ENCODE data around the gene RECQL5.

Gene RECQL5

DNA sequence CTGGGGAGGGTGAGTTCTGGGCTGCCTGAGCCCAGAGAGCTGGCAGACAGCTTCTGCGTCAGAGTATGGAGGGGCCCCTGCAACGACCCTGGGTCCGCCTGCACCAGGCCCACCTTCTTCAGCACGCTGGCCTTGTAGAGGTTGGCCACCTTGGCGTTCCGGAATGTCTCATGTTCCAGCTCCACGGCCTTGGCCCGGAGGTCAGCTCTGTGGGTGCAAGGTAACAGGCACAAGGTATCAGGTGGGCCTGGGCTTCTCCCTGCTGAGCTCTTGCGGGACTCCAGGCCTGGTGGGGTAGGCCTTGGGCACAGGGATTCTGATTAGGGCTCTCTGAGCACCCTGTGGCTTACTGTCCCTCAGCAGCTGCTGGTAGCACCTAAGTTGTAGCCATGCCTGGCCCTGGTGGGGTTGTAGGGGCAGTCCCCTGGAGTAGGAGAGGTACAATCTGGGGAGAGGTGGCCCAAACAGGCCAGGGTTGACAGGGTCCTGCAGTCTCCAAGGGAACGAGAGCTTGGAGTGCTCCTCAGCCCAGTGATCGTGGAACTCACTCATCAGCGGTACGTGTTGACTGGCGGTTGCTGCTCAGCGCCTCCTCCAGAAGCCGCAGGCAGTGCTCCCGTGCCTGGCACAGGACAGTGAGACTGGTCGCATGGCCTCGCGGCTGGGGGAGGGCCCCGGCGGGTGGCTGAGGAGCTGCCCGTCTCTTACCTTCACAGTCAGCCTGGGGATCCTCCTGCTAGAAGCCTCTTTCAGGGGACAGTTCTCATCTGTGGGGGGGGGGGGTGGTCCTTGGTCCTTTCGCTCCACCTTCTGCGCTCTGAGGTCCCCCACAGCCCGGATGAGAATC is 36.7 kb downstream of the RECQL5 start:
- DNase-seq (ENCODE audit: low spot score): no peak
- TF ChIP-seq, protein P1, sequence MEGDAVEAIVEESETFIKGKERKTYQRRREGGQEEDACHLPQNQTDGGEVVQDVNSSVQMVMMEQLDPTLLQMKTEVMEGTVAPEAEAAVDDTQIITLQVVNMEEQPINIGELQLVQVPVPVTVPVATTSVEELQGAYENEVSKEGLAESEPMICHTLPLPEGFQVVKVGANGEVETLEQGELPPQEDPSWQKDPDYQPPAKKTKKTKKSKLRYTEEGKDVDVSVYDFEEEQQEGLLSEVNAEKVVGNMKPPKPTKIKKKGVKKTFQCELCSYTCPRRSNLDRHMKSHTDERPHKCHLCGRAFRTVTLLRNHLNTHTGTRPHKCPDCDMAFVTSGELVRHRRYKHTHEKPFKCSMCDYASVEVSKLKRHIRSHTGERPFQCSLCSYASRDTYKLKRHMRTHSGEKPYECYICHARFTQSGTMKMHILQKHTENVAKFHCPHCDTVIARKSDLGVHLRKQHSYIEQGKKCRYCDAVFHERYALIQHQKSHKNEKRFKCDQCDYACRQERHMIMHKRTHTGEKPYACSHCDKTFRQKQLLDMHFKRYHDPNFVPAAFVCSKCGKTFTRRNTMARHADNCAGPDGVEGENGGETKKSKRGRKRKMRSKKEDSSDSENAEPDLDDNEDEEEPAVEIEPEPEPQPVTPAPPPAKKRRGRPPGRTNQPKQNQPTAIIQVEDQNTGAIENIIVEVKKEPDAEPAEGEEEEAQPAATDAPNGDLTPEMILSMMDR (IDR thresholded peaks at IDR 0.05): no peak
- Histone ChIP-seq H3K4me3 (no peak overlapping the region), H3K27ac (no peak overlapping the region)

DNA sequence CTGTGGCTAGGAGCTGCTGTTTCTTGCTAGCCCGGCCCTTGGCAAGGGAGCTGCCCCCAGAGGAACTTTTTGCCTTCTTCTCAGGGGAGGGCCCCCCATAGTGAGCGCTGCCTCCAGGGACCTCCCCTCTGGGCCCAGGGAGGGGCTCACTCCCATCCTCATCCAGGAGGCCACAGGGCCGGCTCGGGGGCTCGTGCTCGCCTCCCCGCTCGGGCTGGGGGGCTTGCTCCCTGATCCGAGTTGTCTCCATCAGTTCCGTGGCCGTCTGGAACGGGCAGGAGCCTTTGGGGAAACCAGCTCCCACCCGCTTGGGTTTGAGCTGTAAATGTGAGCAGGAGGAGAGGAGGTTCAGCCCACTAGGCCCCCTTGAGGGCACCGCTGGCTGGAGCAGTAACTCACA is 37.8 kb downstream of the RECQL5 start:
- TF ChIP-seq, protein P1 (IDR thresholded peaks at IDR 0.05): no peak
- Histone ChIP-seq H3K27ac (no peak overlapping the region), H3K4me3 (no peak overlapping the region)
- no peak for DNase-seq (ENCODE audit: low spot score)

DNA sequence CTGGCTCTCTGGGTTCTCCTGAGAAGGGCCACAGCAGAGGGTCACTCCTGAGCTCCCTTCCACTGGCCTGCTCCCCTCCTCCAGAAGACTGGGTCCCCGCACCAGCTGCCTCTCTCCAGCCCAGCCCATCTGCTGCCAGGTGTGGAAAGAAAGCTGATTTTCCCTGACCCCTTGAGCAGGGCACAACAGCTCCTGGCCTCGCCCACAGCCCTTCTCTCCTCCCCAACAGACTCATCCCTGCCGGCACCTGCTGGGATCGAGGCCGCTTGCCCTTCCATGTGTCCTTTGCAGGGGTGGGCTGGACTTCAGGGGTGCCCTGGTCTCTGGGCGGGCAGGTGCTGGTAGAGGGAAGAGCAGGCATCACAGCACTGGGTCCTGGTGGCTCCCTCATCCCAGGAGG is 38.5 kb downstream of the RECQL5 start:
- no peak for DNase-seq (ENCODE audit: low spot score)
- TF ChIP-seq, protein P1 (IDR thresholded peaks at IDR 0.05): no peak
- Histone ChIP-seq H3K27ac (no peak overlapping the region), H3K4me3 (no peak overlapping the region)

DNA sequence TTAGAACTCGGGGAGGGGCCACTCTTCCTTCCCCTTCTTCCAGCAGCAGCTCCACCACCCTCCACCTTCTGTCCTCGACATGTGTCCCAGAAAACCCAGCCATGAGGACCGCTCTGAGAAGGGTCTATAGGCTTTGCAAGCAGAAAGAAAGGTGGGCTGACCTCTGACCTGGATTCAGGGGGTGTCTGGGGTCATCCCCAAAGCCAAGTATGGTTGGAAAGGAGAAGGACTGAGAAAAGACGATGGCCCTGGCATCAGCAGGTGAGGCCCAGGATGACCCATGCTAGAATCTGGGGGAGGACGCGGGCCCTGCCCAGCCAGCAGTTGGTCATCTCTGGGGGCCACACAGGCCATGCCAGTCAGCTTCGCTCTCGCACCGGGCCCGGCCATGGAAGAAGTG is 39.9 kb downstream of the RECQL5 start:
- H3K27ac ChIP-seq: no peak overlapping the region
- DNase-seq (ENCODE audit: low spot score): no peak
- H3K4me3 ChIP-seq: no peak overlapping the region
- TF ChIP-seq, protein P1 (IDR thresholded peaks at IDR 0.05): no peak

DNA sequence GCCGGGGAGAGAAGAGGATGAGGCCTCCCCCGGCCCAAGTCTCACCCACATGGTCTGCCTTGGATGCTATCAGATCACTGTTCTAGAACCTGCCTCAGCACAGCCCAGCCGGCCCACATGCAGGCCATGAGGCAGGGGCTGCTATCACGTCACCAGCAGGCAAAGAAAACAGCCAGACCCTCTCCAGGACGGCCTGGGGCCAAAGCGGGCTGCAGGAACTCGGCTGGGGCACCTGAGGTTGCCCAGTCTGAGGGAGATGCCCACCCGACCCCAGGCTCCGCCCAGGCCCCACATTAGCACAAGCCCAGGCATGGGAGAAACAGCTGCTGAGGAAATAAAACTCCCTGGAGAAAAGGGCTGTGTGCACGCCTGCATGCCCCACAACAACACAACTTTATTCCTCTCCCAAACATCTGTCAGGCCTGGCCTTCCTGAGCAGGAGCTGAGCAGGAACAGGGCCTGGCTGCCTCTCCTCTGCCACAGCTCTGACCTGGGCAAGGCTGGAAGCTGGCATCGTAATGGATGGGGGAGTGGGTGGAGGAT is 40.4 kb downstream of the RECQL5 start:
- H3K27ac ChIP-seq: no peak overlapping the region
- DNase-seq (ENCODE audit: low spot score): no peak
- TF ChIP-seq, protein P1 (IDR thresholded peaks at IDR 0.05): no peak
- no peak overlapping the region for H3K4me3 ChIP-seq

DNA sequence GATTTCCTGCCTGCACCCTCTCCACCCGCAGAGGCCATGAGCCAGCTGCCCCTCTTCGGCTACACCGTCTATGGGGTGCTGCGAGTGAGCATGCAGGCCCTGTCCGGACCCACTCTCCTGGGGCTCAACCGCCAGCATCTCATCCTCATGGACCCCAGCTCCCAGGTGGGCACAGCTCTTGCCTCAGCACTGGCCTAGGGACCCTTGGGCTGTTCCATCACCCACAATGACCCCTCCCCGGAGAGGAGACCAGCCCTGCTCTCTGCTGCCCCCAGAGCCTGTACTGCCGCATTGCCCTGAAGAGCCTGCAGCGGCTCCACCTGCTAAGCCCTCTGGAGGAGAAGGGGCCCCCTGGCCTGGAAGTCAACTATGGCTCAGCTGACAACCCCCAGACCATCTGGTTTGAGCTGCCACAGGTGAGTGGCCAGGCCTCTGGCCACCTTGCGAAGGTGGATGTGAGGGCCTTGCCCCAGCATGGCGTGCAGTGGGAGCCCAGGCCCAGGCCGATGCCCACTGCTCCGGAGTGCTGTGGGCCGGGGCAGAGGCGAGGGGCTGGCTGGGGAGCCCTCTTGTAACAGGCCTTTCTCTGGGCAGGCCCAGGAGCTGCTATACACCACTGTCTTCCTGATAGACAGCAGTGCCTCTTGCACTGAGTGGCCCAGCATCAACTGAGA is 41.0 kb downstream of the RECQL5 start:
- TF ChIP-seq, protein P1 (IDR thresholded peaks at IDR 0.05): no peak
- no peak for DNase-seq (ENCODE audit: low spot score)
- no peak overlapping the region for H3K27ac ChIP-seq

More for the DNA sequence above, 41.0 kb downstream of the RECQL5 start:
- no peak overlapping the region for H3K4me3 ChIP-seq
